IMR-90 (cell line): Measurements from ENCODE around the gene NDUFB5. TPM values are rescaled to one million over a fixed set of nuclear protein-coding genes. Genes with fewer than 3 reads are reported as not detected.

Source experiments
- ATAC-seq: fragments of 200-7000 bp; cut with Tn5 transposase; 2 replicates; pipeline ENCODE4 v1.9.1; 2020; ENCODE audit warnings: low read depth, mild to moderate bottlenecking, moderate library complexity
- BruUV-seq: library from RNA; stranded (reverse); fragments of 400-500 nt; replicated peaks from 2 replicates; lab custom pipeline; 2021; lab: Mats Ljungman, UMichigan
- CTCF ChIA-PET: fragments of 300-600 bp; formaldehyde crosslinking; extraction: SDS; loops from one replicate; lab custom pipeline; 2021; ENCODE audit warnings: antibody characterized with exemption; lab: Yijun Ruan, JAX
- POLR2A ChIA-PET: fragments of 300-600 bp; sonication (Branson Sonifier 250); formaldehyde crosslinking; loops from one replicate; lab custom pipeline; 2022; ENCODE audit warnings: antibody characterized with exemption; ENCODE audit not compliant: unreplicated experiment; lab: Charles Lee
- DNase-seq: peaks from one replicate; pipeline ENCODE4 v3.0.0; 2013
- H2AFZ ChIP-seq: replicated peaks from 2 replicates; pipeline ENCODE3; 2013; ENCODE audit warnings: low read length, mild to moderate bottlenecking; ENCODE audit not compliant: poor library complexity
- H2AK5ac ChIP-seq: 2 replicates; pipeline ENCODE4 v1.6.1; 2013; ENCODE audit warnings: low read depth, low read length, inconsistent platforms
- H2AK9ac ChIP-seq: replicated peaks from 2 replicates; pipeline ENCODE3; 2013; ENCODE audit warnings: mild to moderate bottlenecking, low read depth, low read length, moderate library complexity; ENCODE audit not compliant: poor library complexity
- H2BK120ac ChIP-seq: 2 replicates; pipeline ENCODE4 v1.6.1; 2013; ENCODE audit warnings: low read depth, low read length, inconsistent platforms
- H2BK15ac ChIP-seq: 3 replicates; pipeline ENCODE4 v1.6.1; 2013; ENCODE audit warnings: low read depth, low read length, inconsistent platforms
- H2BK20ac ChIP-seq: 2 replicates; pipeline ENCODE4 v1.6.1; 2013; ENCODE audit warnings: low read depth, mild to moderate bottlenecking, inconsistent platforms, low read length, moderate library complexity
- H2BK5ac ChIP-seq: 2 replicates; pipeline ENCODE4 v1.6.1; 2013; ENCODE audit warnings: mild to moderate bottlenecking, low read depth, low read length, inconsistent platforms; ENCODE audit not compliant: poor library complexity, severe bottlenecking
- H3K14ac ChIP-seq: replicated peaks from 2 replicates; pipeline ENCODE4 v1.6.1; 2013; ENCODE audit warnings: low read depth, low read length, inconsistent platforms
- H3K18ac ChIP-seq: 2 replicates; pipeline ENCODE4 v1.6.1; 2013; ENCODE audit warnings: low read depth, low read length, control low read depth
- H3K23ac ChIP-seq: 2 replicates; pipeline ENCODE4 v1.6.1; 2013; ENCODE audit warnings: low read depth, low read length, inconsistent platforms
- H3K27ac ChIP-seq: 2 replicates; pipeline ENCODE4 v1.5.1; 2013; ENCODE audit warnings: mild to moderate bottlenecking, control low read depth, low read length; ENCODE audit not compliant: insufficient read depth
- H3K27me3 ChIP-seq: 2 replicates; pipeline ENCODE4 v1.6.1; 2013; ENCODE audit warnings: low read length; ENCODE audit not compliant: control insufficient read depth, insufficient read depth
- H3K36me3 ChIP-seq: 2 replicates; pipeline ENCODE4 v1.6.1; 2013; ENCODE audit warnings: low read length, mixed read lengths; ENCODE audit not compliant: control insufficient read depth, insufficient read depth
- H3K4ac ChIP-seq: 2 replicates; pipeline ENCODE4 v1.6.1; 2013; ENCODE audit warnings: low read depth, low read length, inconsistent platforms
- H3K4me1 ChIP-seq: 2 replicates; pipeline ENCODE4 v1.6.1; 2013; ENCODE audit warnings: low read length, mixed read lengths; ENCODE audit not compliant: control insufficient read depth, insufficient read depth
- H3K4me2 ChIP-seq: 2 replicates; pipeline ENCODE4 v1.6.1; 2013; ENCODE audit warnings: low read depth, mild to moderate bottlenecking, control low read depth, low read length, moderate library complexity
- H3K4me3 ChIP-seq: 2 replicates; pipeline ENCODE4 v1.5.1; 2013; ENCODE audit warnings: low read depth, mild to moderate bottlenecking, control low read depth, low read length, moderate library complexity; ENCODE audit not compliant: insufficient read depth
- H3K56ac ChIP-seq: 2 replicates; pipeline ENCODE4 v1.6.1; 2013; ENCODE audit warnings: low read length, inconsistent platforms; ENCODE audit not compliant: insufficient read depth; ENCODE audit errors: extremely low read depth
- H3K79me1 ChIP-seq, 2 experiments: 2 replicates each; pipeline ENCODE4 v1.6.1; 2013; ENCODE audit warnings: low read length in 2 of 2, inconsistent platforms in 1 of 2, low read depth in 1 of 2
- H3K9ac ChIP-seq: 2 replicates; pipeline ENCODE4 v1.6.1; 2013; ENCODE audit warnings: low read depth, low read length, control low read depth
- H3K9me1 ChIP-seq: 2 replicates; pipeline ENCODE4 v1.6.1; 2013; ENCODE audit warnings: low read length, inconsistent platforms; ENCODE audit not compliant: insufficient read depth
- H3K9me3 ChIP-seq: 2 replicates; pipeline ENCODE4 v1.6.1; 2013; ENCODE audit warnings: low read length; ENCODE audit not compliant: control insufficient read depth, insufficient read depth
- H4K20me1 ChIP-seq: 2 replicates; pipeline ENCODE4 v1.6.1; 2013; ENCODE audit warnings: low read length, inconsistent platforms; ENCODE audit not compliant: insufficient read depth
- H4K5ac ChIP-seq: 2 replicates; pipeline ENCODE4 v1.6.1; 2013; ENCODE audit warnings: mild to moderate bottlenecking, low read depth, low read length, control low read depth
- H4K8ac ChIP-seq, 2 experiments: 2 replicates each; pipeline ENCODE4 v1.6.1; 2013; ENCODE audit warnings: low read depth in 2 of 2, low read length in 2 of 2, control low read depth in 1 of 2, inconsistent platforms in 1 of 2
- H4K91ac ChIP-seq: 2 replicates; pipeline ENCODE4 v1.6.1; 2013; ENCODE audit warnings: low read depth, low read length, inconsistent platforms; ENCODE audit not compliant: insufficient read depth
- BHLHE40 ChIP-seq: fragments of 150-350 bp; IDR thresholded peaks from 2 replicates; pipeline ENCODE4 v1.6.1; 2016; ENCODE audit warnings: mild to moderate bottlenecking, low read depth, low read length
- FOS ChIP-seq: fragments of 150-350 bp; IDR thresholded peaks from 2 replicates; pipeline ENCODE4 v1.6.1; 2016; ENCODE audit warnings: low read depth, low read length
- MAFK ChIP-seq: IDR thresholded peaks from 2 replicates; pipeline ENCODE4 v1.6.1; 2012; ENCODE audit warnings: low read depth, low read length, improper control_type of control experiment
- MAZ ChIP-seq: IDR thresholded peaks from 2 replicates; pipeline ENCODE4 v1.6.1; 2012; ENCODE audit warnings: low read depth, mild to moderate bottlenecking, low read length, improper control_type of control experiment, moderate library complexity, borderline replicate concordance
- RAD21 ChIP-seq: IDR thresholded peaks from 2 replicates; pipeline ENCODE4 v1.6.1; 2012; ENCODE audit warnings: low read length, improper control_type of control experiment
- RCOR1 ChIP-seq: IDR thresholded peaks from 2 replicates; pipeline ENCODE4 v1.6.1; 2012; ENCODE audit warnings: mild to moderate bottlenecking, low read length, improper control_type of control experiment; ENCODE audit not compliant: insufficient replicate concordance
- RFX5 ChIP-seq: IDR thresholded peaks from 2 replicates; pipeline ENCODE4 v1.8.0; 2012; ENCODE audit warnings: low read depth, mild to moderate bottlenecking, low read length, moderate library complexity
- SMC3 ChIP-seq: fragments of 150-350 bp; IDR thresholded peaks from 2 replicates; pipeline ENCODE4 v1.6.1; 2016; ENCODE audit warnings: low read depth, mild to moderate bottlenecking, antibody characterized with exemption, low read length, moderate library complexity
- USF2 ChIP-seq: fragments of 150-350 bp; IDR thresholded peaks from 2 replicates; pipeline ENCODE4 v1.6.1; 2017; ENCODE audit warnings: mild to moderate bottlenecking, antibody characterized with exemption, low read length, low read depth
- WGBS, 2 experiments: methylation state at CpG; one replicate each; pipeline versions ENCODE4 v1.1.5 to v1.1.7; 2013; ENCODE audit warnings: missing lambda C conversion rate in 2 of 2; ENCODE audit not compliant: insufficient read length in 1 of 2; ENCODE audit errors: extremely low coverage in 2 of 2; 5-methylcytosine and 5-hydroxymethylcytosine counted together
- dilution Hi-C: fragments of 300-500 bp; cut with HindIII; formaldehyde crosslinking; loops from one replicate; pipeline ENCODE4 v1.14.3; 2018; ENCODE audit warnings: low sequenced_read_pairs; ENCODE audit not compliant: unreplicated experiment
- in situ Hi-C: fragments of 300-500 bp; cut with MboI; formaldehyde crosslinking; loops from 3 replicates; pipeline ENCODE4 v1.14.3; 2019; ENCODE audit warnings: low sequenced_read_pairs, inconsistent platforms, mixed read lengths
- intact Hi-C: fragments of 100-400 bp; cut with micrococcal nuclease; formaldehyde crosslinking; loops from 2 replicates; pipeline ENCODE4 v1.10.0; 2022
- polyA plus RNA-seq, 3 experiments: library from polyadenylated mRNA; depleted of rRNA; stranded (reverse); fragments of >200 nt; gene quantifications; 2 replicates each; pipeline ENCODE4 v1.2.3, GENCODE V29; 2012; ENCODE audit warnings: low replicate concordance in 1 of 3
- total RNA-seq: library from RNA; depleted of rRNA; stranded (reverse); fragments of >200 nt; gene quantifications from 2 replicates; pipeline ENCODE4 v1.2.3, GENCODE V29; 2012
- TF ChIP-seq, protein P1 (sequence below): conservative IDR thresholded peaks from 2 replicates; pipeline ENCODE4 v1.5.1; 2012; ENCODE audit warnings: mild to moderate bottlenecking, low read depth, low read length, improper control_type of control experiment

The NDUFB5 gene
- total and polyA plus RNA-seq, 2 of the 4 experiments (the other 2 are of a cell fraction) = 17.2 to 29.3 TPM

DNA sequence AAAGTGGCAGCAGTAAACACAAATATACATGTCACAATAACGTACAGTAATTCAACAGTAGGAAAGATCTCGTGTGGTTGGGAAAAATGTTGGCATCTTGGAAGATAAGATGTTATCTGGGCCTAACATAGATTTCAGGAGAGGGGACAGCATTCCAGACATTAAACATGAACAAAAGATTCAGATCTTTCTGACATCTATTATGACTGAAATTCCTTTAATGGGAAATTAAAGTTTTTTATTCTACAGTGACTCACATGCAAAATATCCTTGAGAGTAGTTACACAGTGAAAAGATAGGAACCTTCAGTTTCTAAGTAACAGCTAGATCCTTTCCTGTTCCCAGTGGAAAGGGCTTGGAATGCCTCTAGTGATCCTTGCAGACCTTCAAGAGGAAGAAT is 9.2 kb downstream of the NDUFB5 start:
- WGBS, 2 experiments = no CpG with 5 or more reads among the region's 2 CpGs
- H3K27ac ChIP-seq = no peak overlapping the region

More for the DNA sequence above, 9.2 kb downstream of the NDUFB5 start:
- ATAC-seq = peak; percentile 95
- Histone ChIP-seq H4K5ac (no peak overlapping the region), H3K27me3 (no peaks in the 10 kb centered on the region), H3K18ac (0 out of 2 replicates have a peak overlapping the region, but pooled peaks have one; percentile 70), H2AK9ac (no peak overlapping the region), H3K9ac (no peak overlapping the region), H3K56ac (no peak overlapping the region; the same call in 1 of the 2 replicates), H4K20me1 (no peaks in the 10 kb centered on the region; the same call in 1 of the 2 replicates), H2BK15ac (no peak overlapping the region), H4K91ac (no peak overlapping the region), H3K4ac (no peak overlapping the region; the same call in 1 of the 2 replicates), H3K36me3 (peaks cover 8% of the 10 kb centered on the region; the same call in 1 of the 2 replicates), H2AK5ac (no peak overlapping the region), H3K4me2 (peak overlapping the region; percentile 93; the same call in 1 of the 2 replicates), H3K14ac (no peak overlapping the region), H3K4me1 (peaks cover 4% of the 10 kb centered on the region), H2BK5ac (peak overlapping the region; percentile 40), H2BK20ac (no peak overlapping the region), H2BK120ac (no peak overlapping the region), H3K79me1 (peaks cover 13 to 24% of the 10 kb centered on the region in 2 experiments; a peak in 3 of 4 replicates), H3K9me1 (peaks cover 3% of the 10 kb centered on the region; the same call in 1 of the 2 replicates), H4K8ac (no peak overlapping the region; a peak in 2 of 4 replicates), H3K23ac (no peak overlapping the region; the same call in 1 of the 2 replicates), H3K4me3 (no peak overlapping the region), H2AFZ (no peak overlapping the region), H3K9me3 (no peaks in the 10 kb centered on the region)
- POLR2A ChIA-PET = no interaction called here
- CTCF ChIA-PET = no interaction called here
- in situ Hi-C loops = no loop called here
- no TSS peak for BruUV-seq
- peak; percentile 57 for DNase-seq
- intact Hi-C loops = no loop called here
- dilution Hi-C loops = no loop called here
- TF ChIP-seq, protein P1, sequence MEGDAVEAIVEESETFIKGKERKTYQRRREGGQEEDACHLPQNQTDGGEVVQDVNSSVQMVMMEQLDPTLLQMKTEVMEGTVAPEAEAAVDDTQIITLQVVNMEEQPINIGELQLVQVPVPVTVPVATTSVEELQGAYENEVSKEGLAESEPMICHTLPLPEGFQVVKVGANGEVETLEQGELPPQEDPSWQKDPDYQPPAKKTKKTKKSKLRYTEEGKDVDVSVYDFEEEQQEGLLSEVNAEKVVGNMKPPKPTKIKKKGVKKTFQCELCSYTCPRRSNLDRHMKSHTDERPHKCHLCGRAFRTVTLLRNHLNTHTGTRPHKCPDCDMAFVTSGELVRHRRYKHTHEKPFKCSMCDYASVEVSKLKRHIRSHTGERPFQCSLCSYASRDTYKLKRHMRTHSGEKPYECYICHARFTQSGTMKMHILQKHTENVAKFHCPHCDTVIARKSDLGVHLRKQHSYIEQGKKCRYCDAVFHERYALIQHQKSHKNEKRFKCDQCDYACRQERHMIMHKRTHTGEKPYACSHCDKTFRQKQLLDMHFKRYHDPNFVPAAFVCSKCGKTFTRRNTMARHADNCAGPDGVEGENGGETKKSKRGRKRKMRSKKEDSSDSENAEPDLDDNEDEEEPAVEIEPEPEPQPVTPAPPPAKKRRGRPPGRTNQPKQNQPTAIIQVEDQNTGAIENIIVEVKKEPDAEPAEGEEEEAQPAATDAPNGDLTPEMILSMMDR = no peak
- TF ChIP-seq RAD21 (no peak), MAZ (no peak), RFX5 (no peak), FOS (no peak), MAFK (no peak), USF2 (no peak), RCOR1 (no peak), BHLHE40 (no peak), SMC3 (no peak)
